Renal pelvis (tissue), 4 donors: ENCODE results near the gene NPRL2. TPM values are rescaled to one million over a fixed set of nuclear protein-coding genes. Genes with fewer than 3 reads are reported as not detected.

Source experiments
- DNase-seq: peaks from one replicate; pipeline ENCODE4 v3.0.0-alpha.2; 2013
- polyA plus RNA-seq, 3 donors: library from polyadenylated mRNA; unstranded; fragments of 120-200 nt; gene quantifications; one replicate each; pipeline ENCODE4 v1.2.1, GENCODE V29; 2013; ENCODE audit not compliant: insufficient read length in 3 of 3

Gene NPRL2
- polyA plus RNA-seq, 3 donors = 29.2 to 32.9 (median 32.3) TPM

DNA sequence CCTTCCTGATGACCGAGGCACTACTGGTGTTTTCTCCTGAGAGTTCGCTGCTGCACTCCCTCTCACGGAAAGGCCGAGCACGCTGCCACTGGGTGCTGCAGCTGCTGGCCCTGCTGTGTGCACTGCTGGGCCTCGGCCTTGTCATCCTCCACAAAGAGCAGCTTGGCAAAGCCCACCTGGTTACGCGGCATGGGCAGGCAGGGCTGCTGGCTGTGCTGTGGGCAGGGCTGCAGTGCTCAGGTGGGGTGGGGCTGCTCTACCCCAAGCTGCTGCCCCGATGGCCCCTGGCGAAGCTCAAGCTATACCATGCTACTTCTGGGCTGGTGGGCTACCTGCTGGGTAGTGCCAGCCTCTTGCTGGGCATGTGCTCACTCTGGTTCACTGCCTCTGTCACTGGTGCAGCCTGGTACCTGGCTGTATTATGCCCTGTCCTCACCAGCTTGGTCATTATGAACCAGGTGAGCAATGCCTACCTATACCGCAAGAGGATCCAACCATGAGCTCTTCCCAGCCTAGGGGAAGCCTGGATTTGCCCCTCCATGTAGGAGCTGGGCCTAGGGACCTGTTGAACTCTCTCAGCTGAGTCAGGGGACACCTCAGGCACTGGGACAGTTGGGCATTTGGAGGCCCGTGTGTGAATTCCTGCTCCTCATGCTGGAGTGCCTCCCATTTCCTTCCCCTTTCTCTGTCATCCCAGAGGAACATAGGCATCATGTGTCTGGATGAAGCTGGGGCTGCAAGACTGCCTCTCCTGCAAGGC is 2.9 kb upstream of the NPRL2 start:
- DNase-seq = no peak

DNA sequence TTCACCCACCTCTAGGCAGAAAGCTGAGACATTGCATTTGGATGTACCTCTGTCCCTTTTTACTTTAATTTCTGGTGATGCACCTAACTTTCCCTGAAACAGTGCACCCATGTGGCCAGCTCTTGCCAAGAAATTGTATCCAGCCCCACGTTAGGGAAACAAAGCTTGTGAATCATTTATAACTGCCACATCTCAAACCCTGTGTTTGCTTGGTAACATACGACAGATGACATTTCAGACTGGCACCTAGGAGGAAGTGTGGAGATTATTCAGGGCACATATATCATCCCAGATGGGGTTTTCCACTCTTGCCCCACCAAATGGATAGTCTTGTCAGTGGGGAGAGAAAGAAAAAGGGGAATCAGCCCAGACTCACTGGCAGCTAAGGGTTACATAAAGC is 2.2 kb upstream of the NPRL2 start:
- DNase-seq = no peak

DNA sequence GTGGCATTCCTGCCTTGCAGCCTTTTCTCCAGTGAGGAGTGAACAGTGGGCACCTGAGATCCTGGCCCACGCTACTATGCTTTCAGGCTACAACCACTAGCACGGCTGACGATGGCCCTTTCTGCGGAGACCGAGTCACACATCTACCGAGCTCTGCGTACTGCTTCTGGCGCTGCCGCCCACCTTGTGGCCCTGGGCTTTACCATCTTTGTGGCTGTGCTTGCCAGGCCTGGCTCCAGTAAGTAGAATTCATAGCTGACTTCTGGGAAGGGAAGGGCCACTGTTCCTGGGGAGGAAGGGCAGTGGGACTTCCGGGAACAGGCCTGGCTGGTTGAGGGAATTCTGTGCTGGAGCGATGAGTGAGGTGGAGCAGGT is 735 bp upstream of the NPRL2 start:
- DNase-seq = no peak

DNA sequence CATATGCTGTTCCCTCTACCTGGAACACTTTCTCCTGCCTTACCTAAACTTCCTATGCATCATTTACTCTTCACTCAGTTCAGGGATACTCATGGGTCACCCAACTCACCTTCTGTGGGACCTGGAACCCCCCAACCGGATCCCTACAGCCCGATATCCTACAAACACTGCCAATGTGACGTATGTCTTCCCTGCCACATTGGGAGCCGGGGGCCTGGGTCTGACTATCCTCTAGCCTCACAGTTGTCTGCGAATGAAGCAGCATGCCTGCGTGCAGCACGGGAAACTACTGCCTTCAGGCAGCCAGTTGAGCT is 405 bp downstream of the NPRL2 start:
- no peak for DNase-seq

DNA sequence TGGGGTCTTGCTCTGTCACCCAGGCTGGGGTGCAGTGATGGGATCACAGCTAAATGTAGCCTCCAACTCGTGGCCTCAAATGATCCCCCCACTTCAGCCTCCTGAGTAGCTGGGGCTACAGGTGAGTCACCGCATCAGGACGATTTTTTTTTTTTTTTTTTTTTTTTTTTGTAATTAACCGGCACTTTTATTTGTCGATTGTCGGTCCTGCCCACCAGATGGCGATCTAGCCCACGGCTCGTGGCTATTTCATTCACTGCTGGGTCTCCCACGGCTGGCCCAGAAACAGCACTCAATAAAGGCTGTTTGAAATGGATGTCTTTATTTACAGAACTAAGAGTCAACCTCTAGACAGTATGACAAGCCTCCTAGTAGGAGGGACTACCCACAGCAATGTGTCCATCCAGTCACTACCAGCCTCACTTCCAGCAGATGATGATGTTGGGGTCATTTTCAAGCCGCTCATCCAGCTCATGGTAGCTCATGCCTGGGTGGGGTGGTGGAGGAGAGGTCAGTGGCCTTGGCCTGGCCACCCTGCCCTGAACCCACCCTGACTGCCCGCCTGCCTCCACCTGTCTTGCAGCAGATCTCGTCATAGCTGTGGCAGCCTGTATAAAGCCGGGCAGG is 3.3 kb downstream of the NPRL2 start:
- no peak for DNase-seq

DNA sequence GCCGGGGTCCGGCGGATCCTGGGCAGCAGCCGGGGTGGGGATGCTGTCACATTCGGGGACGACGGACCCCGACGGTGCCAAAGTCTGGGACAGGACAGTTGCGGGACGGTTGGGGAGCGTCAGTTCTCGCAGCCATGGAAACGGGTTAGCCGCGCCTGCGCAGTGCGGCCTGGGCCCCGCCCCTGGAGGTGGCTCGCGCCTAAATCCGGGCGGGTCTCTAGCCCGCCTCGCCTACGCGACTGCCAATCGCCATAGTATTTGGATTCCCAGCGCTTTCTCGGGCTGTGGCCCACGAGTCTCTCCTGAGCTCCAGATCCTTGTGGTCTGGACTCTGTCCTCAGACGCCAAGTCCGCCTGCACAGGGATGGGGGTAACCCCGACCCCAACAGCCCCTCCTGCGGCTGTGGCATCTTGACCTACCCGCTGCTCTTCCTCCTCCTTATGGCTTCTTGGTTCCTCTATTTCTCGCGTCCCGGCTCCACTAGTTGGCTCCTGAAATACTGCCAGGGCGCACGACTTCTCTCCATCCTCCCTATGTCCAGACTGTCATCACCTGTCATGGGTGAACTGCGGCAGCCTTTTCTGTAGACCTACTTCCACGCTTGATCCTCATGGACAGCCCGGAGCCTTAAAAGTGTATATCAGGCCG is 4.9 kb downstream of the NPRL2 start, which contains the start of gene ZMYND10:
Gene ZMYND10 (minus strand): TSS at position 147 of the 649 bp plus-strand sequence. CDS start 153 bp downstream, outside the sequence.
- no peak for DNase-seq

DNA sequence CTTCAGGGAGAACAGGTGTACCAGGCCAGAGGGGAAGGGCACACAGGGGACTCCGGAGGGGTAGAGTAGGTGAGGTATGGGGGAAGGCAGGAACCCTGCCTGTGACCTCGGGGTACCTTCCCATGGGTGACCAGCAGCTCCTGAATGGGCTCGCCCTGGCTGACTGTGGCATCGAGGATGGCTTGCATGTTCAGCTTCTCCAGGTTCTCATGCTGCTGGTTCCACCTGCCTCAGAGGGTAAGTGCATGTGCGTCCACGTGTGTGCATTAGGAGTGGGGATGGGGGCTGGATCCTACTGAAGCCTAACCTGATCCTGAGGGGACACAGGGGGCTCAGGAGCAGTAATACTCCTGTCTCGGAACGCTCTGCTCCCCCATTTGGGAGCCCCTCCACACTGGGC is 5.6 kb downstream of the NPRL2 start:
- no peak for DNase-seq

DNA sequence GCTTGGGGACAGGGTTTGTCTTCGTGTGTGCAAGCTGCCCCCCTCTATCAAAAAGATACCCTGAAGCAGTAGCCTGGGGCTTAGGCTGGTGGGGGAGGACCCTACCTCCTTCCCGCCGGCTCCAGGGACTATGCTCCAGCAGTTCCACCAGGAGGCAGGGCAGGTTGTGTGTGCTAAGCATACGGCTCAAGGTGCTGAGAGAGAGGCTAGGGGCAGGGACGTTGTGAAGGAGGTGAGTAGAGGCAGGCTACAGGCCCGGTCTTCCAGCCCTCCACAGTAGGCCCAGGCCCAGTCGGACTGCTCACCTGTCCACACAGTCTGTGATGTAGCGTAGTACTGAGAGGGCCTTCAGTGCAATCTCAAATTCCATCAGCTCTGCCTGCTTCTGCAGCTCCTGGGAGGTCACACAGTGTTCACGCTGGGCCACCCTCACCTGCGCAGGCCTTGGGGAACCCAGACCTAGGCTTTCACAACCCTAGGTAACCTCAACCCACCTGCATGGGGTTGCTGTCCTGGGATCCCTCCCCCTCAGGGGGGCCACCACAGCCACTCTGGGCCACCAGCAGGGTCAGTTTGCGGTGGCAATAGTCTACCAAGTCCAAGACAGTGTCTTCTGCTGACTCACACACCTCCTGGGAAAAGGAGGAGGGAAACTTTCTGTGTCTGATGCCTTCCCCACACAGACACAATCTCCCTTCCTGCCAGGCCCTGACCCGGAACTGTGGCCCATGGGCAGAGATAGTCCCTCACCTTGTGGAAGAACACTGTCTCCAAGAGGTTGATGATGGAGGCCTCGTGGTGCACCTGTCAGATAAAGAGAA is 7.6 kb downstream of the NPRL2 start:
- no peak for DNase-seq

DNA sequence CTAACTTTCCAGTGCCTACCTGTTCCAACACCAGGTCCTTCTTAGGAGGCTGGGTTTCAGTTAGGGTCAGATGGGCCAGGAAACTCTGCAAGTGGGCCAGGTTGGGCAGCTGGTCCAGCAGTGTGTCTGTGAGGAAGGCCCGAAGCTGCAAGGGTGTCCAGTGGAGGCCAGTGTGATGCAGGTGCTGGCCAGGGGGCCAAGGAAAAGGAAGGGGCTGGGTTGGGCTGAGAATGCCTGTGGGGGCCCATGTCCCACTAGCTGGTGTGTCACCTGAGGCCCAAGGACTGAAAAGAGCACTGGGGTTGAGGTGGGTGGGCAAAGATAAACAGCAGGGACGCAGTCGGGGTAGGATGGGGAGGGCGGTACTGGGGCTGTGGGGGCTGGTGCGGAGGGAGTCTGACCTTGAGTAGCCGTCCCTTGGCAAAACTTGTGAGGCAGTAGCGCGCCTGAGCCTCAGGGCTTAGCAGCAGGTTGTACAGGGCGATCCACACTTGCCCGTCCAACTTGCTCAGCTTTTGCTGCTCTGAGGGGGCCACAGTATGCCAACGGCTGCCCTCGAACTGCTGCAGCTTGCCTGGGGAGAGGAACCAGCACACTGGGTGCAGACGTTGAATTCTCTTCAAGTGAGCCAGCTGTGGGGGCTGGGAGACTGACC is 8.5 kb downstream of the NPRL2 start:
- no peak for DNase-seq

DNA sequence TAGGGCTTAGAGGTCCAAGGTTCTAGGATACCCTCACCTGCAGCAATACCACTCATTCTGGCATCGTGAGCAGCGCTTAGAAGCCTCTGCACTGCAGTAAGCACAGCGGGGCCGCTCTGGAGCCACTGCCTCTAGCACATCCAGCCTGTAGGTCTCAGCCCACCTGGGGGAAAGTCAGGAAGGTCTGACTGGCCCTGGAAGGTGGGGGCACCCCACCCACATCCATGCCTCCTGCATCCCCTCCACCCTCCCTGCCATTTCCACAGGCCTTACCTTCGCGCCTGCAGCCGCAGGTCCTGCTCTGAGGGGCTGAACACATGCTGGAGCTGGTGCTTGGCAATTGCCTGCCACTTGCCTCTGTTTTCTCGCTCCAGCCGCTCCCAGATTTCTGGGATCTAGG is 9.0 kb downstream of the NPRL2 start:
- no peak for DNase-seq

DNA sequence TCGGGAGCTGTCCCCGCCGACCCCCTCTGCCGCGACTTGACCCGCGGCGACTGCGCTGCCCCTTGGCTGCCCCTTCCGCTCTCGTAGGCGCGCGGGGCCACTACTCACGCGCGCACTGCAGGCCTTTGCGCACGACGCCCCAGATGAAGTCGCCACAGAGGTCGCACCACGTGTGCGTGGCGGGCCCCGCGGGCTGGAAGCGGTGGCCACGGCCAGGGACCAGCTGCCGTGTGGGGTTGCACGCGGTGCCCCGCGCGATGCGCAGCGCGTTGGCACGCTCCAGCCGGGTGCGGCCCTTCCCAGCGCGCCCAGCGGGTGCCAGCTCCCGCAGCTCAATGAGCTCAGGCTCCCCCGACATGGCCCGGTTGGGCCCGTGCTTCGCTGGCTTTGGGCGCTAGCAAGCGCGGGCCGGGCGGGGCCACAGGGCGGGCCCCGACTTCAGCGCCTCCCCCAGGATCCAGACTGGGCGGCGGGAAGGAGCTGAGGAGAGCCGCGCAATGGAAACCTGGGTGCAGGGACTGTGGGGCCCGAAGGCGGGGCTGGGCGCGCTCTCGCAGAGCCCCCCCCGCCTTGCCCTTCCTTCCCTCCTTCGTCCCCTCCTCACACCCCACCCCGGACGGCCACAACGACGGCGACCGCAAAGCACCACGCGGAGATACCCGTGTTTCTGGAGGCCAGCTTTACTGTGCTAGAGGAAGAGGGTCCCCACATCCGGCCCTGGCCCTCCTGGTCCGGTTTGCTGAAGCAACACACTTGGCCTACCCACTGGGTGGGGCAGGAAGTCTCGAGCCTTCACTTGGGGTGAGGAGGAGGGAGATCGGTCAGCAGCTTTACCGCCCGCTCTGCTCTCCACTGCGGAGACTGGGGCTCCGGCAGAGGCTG is 9.9 kb downstream of the NPRL2 start, which contains the start of gene RASSF1:
Gene RASSF1 (minus strand): TSS at position 389 of the 882 bp plus-strand sequence. CDS start 31 bp downstream, at position 358.
- peak; percentile 42 for DNase-seq

DNA sequence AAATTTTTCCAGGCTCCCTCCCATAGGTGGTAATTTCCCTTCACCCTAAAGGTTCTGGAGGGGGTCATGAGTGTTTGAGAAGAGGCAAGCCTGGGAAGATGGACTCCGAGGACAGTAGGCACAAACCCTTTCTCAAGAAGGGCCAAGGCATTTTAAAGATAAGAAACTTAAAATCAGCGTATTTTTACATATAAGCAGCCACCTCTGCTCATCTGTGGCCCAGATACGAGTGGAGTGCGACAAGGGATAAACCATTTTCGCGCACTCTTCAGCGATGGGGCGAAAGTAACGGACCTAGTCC is 10.5 kb downstream of the NPRL2 start:
- DNase-seq = no peak

DNA sequence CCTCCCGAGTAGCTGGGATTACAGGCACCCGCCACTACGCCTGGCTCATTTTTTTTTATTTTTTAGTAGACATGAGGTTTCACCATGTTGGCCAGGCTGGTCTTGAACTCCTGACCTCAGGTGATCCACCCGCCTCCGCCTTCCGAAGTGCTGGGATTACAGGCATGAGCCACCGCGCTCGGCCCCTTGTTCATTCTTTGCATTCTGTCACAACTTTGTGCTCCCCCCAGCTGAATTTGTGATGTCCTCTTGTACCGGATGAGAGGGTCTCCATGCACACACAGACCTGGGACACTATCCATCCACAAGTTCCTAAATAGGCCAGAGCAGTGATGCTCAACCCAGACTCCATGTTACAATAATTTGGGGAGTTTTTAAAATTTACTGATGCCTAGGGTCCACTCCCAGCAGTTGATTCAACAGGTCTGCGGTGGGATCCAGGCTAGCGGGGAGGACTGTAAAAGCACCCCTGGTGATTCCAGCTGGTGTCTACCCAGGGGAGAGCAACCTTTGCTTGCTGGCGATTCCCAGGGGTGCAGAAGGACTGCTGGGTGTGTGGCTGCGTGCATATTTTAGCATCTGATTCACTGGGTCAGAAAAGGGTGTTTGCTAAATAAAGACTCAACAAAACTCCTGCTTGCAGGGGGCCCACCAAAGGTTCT is 11.0 kb downstream of the NPRL2 start:
- DNase-seq = no peak

DNA sequence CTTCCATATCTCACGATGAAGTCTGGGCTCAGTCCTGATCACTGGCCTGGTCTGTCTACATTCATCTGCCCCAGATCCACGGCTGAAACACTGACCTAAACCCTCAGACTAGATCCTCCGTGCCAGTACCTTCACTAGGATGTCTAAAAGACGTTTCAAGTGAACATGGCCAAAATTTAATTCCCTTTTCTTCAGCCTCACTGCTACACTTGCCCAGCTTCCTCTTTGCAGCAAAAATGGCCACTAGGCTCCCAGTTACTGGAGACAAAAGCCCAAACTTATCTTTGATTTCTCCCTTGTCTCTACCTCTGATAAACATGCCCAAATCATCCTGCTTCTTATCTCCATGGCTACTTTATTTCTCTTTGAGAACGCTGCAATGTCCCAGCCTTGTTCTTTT is 11.6 kb downstream of the NPRL2 start:
- no peak for DNase-seq

DNA sequence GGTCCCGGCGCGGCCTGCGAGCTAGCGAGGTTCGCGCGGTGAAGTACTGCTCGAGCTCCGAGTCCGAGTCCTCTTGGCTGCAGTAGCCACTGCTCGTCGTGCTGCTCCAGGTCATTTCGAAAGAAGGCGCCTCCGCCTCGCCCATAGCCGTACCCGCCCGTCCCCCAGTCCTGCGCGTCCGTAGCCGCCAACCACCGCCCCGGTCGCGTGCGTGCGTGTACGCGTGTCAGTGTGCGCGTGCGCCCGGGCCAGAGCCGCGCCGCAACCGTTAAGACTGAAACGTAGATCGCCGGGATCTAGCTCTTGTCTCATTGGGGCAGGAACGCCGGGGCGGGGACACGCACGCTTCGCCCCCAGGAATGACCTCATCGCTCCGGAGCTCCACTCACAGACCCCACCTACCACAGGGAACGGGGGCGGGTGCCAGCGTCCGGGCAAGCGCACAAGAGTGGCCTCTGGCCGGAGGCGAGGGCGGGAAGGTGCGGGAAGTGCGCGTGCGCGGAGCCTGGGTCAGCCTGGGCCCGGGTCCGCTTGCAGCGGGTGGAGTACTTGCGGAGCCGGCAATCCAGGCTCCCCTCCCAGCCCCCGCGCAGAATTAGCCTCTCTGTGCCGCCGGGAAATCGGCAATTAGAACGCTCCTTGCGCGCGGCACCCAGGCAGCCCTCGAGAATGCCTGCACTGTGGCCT is 13.3 kb downstream of the NPRL2 start:
- DNase-seq = peak; percentile 98

DNA sequence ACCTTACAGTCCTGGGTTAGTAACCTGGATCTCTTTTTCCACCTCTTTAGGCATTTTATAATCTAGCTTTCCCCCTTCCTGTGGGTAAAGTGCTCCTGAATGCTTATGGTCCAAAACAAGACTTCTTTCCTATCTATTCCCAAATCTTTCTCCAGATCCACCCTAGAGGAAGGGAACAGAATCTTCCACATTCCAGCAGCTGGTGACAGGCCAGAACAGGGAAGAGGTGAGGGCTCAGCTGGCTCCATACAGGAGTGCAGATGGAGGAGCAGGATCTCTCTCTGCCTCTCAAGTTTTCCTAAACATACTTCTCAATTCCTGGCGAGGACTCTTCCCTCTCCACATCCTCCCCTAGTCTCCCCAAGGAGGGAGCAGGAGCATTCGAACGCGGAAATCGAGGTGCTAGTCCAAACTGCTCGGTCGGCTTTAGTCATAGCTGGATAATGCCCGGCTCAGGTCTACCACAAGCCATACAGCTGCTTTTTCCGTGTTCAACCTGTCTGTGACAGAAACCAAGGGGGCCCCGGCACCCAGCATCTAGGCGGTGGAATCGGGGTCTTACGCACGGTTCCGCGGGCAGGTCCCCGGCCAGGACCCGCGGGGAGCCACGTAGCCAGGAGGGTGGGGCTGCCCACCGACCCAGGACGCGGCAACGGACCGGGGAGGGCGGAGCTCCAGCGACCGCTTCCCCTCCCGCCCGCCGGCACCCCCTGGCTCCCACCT is 14.0 kb downstream of the NPRL2 start:
- no peak for DNase-seq

DNA sequence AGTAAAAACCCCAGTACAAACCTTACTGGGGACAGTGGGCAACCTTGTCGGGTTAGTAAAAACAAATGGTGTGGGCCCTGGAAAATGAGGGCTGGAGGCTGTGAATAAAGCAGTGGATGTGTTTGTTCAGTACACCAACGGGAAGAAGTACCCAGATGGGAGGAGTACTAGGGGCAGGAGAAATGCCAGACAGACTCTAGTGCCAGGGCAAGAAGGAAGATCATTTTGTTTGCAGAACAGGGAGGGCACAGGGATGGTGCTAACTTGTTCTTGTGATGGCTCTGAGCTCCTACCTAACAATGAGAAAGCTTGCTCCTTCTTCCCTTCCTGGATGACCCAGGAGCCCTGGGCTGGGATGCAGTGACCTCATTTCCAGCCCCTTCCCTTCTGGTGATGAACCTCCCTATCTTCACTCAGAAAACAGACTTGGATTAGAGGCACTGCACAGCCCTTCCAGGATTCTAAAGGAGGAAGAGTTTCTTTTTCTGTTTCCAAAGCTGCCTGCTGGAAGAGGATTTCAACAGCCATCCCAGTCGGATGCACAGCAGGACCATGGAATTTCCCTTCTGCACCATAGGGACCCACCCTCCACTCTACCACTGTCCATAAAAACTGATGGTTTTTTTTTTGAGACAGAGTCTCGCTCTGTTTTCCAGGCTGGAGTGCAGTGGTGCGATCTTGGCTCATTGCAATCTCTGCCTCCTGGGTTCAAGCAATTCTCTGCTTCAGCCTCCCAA is 16.1 kb downstream of the NPRL2 start:
- DNase-seq = no peak

DNA sequence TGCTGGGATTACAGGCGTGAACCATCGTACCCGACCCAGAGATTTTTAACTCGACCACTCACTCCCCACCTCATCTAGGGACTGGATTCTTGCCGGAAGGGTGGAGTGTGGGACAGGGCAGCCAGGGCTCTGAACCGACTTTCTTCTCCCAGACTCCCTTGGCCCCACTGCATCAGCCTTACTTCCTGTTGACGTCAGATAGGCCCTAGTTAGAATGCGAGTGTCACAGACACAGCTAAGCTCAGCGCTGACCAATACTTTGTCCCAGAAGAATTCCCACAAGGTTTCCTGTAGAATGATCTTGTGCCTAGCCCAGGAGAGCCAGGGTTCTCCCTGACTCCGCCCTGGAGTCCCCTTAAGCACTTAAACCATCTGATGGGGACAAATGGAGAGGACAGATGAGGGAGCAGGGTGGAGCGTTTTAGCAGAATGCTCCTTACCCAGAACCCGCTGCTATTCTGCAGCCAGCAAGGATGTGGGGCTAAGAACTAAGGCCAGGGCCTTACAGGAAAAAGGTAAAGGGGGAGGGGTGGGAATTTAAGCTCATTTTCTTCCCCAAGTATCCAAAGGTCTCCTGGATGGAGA is 16.7 kb downstream of the NPRL2 start:
- DNase-seq = no peak
